Lung (tissue), 12 donors: ENCODE measurements around the gene NEDD8. TPM values are rescaled to one million over a fixed set of nuclear protein-coding genes. Genes with fewer than 3 reads are reported as not detected.

Source experiments
- ATAC-seq: fragments of 200-7000 bp; cut with Tn5 transposase; one replicate; pipeline ENCODE4 v1.9.1; 2020; ENCODE audit warnings: moderate number of reproducible peaks; ENCODE audit not compliant: insufficient read depth, low FRiP score
- DNase-seq, 3 donors: peaks; one replicate each; pipeline ENCODE4 v3.0.0-alpha.2; 2013 to 2017
- H3K27ac ChIP-seq, 2 donors: one replicate each; pipeline ENCODE4 v1.5.1; 2013; ENCODE audit warnings: mild to moderate bottlenecking in 2 of 2, moderate library complexity in 2 of 2, control low read depth in 1 of 2, inconsistent platforms in 1 of 2, low read depth in 1 of 2, low read length in 1 of 2
- H3K27me3 ChIP-seq, 3 donors: one replicate each; pipeline ENCODE4 v1.5.1; 2013; ENCODE audit warnings: low read length in 2 of 3; ENCODE audit not compliant: control insufficient read depth in 3 of 3, insufficient read depth in 3 of 3
- H3K36me3 ChIP-seq, 4 donors: one replicate each; pipeline ENCODE4 v1.5.1; 2013; ENCODE audit warnings: low read length in 4 of 4, mild to moderate bottlenecking in 1 of 4, moderate library complexity in 1 of 4; ENCODE audit not compliant: control insufficient read depth in 4 of 4, insufficient read depth in 4 of 4
- H3K4me1 ChIP-seq, 5 donors: one replicate each; pipeline ENCODE4 v1.5.1; 2013; ENCODE audit warnings: low read length in 5 of 5, mild to moderate bottlenecking in 2 of 5, moderate library complexity in 1 of 5; ENCODE audit not compliant: control insufficient read depth in 5 of 5, insufficient read depth in 5 of 5
- H3K4me3 ChIP-seq: one replicate; pipeline ENCODE4 v1.5.1; 2013; ENCODE audit warnings: mild to moderate bottlenecking, control low read depth, moderate library complexity
- H3K9ac ChIP-seq, 2 donors: one replicate each; pipeline ENCODE4 v1.5.1; 2013; ENCODE audit warnings: low read length in 2 of 2, control low read depth in 1 of 2; ENCODE audit not compliant: insufficient read depth in 1 of 2
- H3K9me3 ChIP-seq, 4 donors: one replicate each; pipeline ENCODE4 v1.5.1; 2013; ENCODE audit warnings: low read length in 3 of 4, mild to moderate bottlenecking in 1 of 4, moderate library complexity in 1 of 4; ENCODE audit not compliant: control insufficient read depth in 4 of 4, insufficient read depth in 3 of 4
- WGBS, 2 donors: extraction: QIAGEN DNeasy Blood & Tissue Kit; methylation state at CpG; one replicate each; pipeline ENCODE4 v1.1.7; 2013; 5-methylcytosine and 5-hydroxymethylcytosine counted together
- polyA plus RNA-seq, 2 donors: library from polyadenylated mRNA; stranded (reverse); fragments of 200-250 nt; gene quantifications; one replicate each; pipeline ENCODE4 v1.2.1, GENCODE V29; 2013
- total RNA-seq, 2 donors: library from RNA; depleted of rRNA in 1 of 2; stranded (reverse); fragments of >200 nt in 1 of 2; gene quantifications; one replicate each; pipeline ENCODE4 v1.2.1, GENCODE V29; 2014 to 2021
- TF ChIP-seq, protein P1 (sequence below): IDR thresholded peaks from 2 replicates; pipeline ENCODE4 v1.5.1; 2012; ENCODE audit warnings: mild to moderate bottlenecking; ENCODE audit errors: control extremely low read depth, extremely low read depth
- donor health status: control.
- donor health status: control.
- donor health status: Bipolar disorder and iron deficiency.
- donor health status: healthy.
- donor health status: DM: yes; HTN: yes; CAD: no.

NEDD8 gene
- total and polyA plus RNA-seq, 4 donors, result 69.5 to 246 (median 194) TPM

DNA sequence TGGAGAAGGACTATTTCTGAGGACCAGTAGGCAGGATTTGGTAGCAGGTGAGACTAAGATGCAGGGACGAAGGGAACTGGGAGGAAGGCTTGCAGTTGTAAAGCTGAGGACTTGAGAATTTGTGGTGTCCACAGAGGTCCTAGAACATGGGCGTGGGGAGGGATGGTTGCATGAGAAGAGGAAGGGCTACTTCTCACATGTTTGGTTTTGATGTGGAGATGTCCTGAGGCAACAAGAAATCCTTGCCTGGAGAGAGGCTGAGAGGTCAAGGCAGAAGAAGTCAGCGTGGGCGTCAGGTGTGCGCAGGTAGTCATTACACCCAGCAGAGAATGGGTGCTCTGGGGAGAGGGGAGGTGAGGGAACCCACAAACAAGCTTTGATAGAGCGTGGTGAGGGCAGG, 44.9 kb upstream of the NEDD8 start:
- Histone ChIP-seq H3K4me1 (peaks cover under 1 to 7% (median 5%) of the 10 kb centered on the region in 5 donors), H3K9ac (peak overlapping the region in 1 of 2 donors; percentile 25), H3K27ac (peak overlapping the region in 1 of 2 donors; percentile 52), H3K4me3 (no peak overlapping the region), H3K36me3 (no peaks in the 10 kb centered on the region), H3K27me3 (no peaks in the 10 kb centered on the region), H3K9me3 (no peaks in the 10 kb centered on the region)
- no peak for ATAC-seq
- no peak for DNase-seq
- WGBS, 2 donors, result 83 to 87% methylated on average over 6 of the region's 6 CpGs
- TF ChIP-seq, protein P1, sequence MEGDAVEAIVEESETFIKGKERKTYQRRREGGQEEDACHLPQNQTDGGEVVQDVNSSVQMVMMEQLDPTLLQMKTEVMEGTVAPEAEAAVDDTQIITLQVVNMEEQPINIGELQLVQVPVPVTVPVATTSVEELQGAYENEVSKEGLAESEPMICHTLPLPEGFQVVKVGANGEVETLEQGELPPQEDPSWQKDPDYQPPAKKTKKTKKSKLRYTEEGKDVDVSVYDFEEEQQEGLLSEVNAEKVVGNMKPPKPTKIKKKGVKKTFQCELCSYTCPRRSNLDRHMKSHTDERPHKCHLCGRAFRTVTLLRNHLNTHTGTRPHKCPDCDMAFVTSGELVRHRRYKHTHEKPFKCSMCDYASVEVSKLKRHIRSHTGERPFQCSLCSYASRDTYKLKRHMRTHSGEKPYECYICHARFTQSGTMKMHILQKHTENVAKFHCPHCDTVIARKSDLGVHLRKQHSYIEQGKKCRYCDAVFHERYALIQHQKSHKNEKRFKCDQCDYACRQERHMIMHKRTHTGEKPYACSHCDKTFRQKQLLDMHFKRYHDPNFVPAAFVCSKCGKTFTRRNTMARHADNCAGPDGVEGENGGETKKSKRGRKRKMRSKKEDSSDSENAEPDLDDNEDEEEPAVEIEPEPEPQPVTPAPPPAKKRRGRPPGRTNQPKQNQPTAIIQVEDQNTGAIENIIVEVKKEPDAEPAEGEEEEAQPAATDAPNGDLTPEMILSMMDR, result no peak

DNA sequence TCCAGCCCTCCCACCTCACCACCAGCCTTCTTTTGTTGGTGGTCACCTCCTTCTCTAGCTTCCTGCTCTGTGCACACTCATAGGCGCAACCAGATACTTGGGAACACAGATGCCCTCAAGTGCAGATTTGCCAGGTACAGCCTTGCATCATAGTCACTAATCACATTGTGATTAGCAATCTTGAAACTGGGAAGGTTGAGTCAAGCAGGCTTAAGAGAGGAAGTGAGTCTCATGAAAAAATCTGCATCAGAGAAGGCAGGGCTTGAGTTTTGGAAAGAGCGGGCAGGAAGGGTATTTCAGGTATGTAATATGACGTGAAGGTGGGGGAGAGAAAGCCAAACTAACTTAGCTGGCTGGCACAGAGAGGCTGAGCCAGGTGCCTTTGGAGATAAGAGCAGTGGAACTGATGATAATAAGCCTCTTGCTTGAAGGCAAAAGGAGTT, 42.0 kb upstream of the NEDD8 start:
- Histone ChIP-seq H3K27me3 (no peaks in the 10 kb centered on the region), H3K9ac (no peak overlapping the region), H3K36me3 (peaks cover 0 to 5% (median 0%) of the 10 kb centered on the region in 4 donors), H3K4me1 (peaks cover 4 to 11% (median 6%) of the 10 kb centered on the region in 5 donors), H3K4me3 (no peak overlapping the region), H3K9me3 (no peaks in the 10 kb centered on the region), H3K27ac (peak overlapping the region; percentile 0 to 78)
- TF ChIP-seq, protein P1, result no peak
- peak; percentile 28 for ATAC-seq
- DNase-seq, result peak in 2 of 3 donors; percentile 29 to 58
- 36 to 42% methylated on average over 3 of the region's 3 CpGs for WGBS, 2 donors

DNA sequence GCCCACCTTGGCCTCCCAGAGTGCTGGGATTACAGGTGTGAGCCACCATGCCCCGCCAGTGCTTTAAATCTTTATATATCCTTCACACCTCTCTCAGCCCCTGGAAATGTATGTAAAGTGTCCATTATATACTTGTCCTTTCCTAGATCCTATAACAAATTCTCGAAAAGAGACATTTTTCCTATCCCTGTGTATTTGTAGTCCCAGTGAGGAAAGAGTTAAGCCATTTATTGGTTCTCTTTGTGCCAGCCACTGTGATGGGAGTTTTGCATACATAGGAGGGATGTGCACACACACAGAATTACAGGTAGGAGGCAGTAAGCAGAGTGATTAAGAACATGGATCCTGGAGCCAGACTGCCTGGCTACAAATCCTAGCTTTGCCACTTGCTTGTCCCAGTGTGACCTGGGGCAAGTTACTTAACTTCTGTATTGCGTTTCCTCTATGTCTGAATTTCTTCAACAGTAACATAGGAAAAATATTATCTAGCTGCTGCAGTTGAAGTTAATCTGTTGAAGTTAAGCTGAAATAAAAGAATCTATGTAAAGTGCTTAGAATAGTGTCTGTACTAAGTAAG, 41.3 kb upstream of the NEDD8 start:
- WGBS, 2 donors, result 52 to 66% methylated on average over 3 of the region's 3 CpGs
- DNase-seq, result no peak
- no peak for ATAC-seq
- Histone ChIP-seq H3K9me3 (no peaks in the 10 kb centered on the region), H3K27me3 (no peaks in the 10 kb centered on the region), H3K27ac (peak overlapping the region; percentile 0 to 79), H3K4me1 (peaks cover 4 to 11% (median 6%) of the 10 kb centered on the region in 5 donors), H3K9ac (no peak overlapping the region), H3K36me3 (peaks cover 0 to 10% (median 0%) of the 10 kb centered on the region in 4 donors), H3K4me3 (no peak overlapping the region)
- TF ChIP-seq, protein P1, result no peak
